OCI-LY7 (cell line): ENCODE results near the gene DPH1. TPM values are rescaled to one million over a fixed set of nuclear protein-coding genes. Genes with fewer than 3 reads are reported as not detected.

ENCODE experiments used
- BruUV-seq: library from RNA; stranded (reverse); fragments of 400-500 nt; replicated peaks from 2 replicates; lab custom pipeline; 2021; lab: Mats Ljungman, UMichigan
- CTCF ChIA-PET: fragments of 300-600 bp; sonication (Branson Sonifier 250); formaldehyde crosslinking; loops from one replicate; lab custom pipeline; 2022; ENCODE audit warnings: antibody characterized with exemption; ENCODE audit not compliant: unreplicated experiment; lab: Charles Lee
- POLR2A ChIA-PET: fragments of 300-600 bp; sonication (Branson Sonifier 250); formaldehyde crosslinking; loops from one replicate; lab custom pipeline; 2022; ENCODE audit warnings: antibody characterized with exemption; lab: Charles Lee
- DNase-seq: peaks from one replicate; pipeline ENCODE4 v3.0.0-alpha.2; 2015; ENCODE audit warnings: low spot score
- H2AFZ ChIP-seq: fragments of 200-600 bp; sonication (generic), shearing (Covaris generic); 2 replicates; pipeline ENCODE4 v1.6.1; 2014; ENCODE audit warnings: mild to moderate bottlenecking, antibody characterized with exemption, low read length, moderate library complexity
- H3K27ac ChIP-seq: fragments of 200-600 bp; sonication (generic); 2 replicates; pipeline ENCODE4 v1.5.1; 2014; ENCODE audit warnings: mixed run types, low read depth, mild to moderate bottlenecking, moderate library complexity, low read length, inconsistent platforms; ENCODE audit not compliant: poor library complexity, severe bottlenecking
- H3K36me3 ChIP-seq: fragments of 200-600 bp; sonication (generic); 2 replicates; pipeline ENCODE4 v1.6.1; 2014; ENCODE audit warnings: mild to moderate bottlenecking, antibody characterized with exemption, low read length, moderate library complexity, mixed read lengths; ENCODE audit not compliant: insufficient read depth
- H3K4me1 ChIP-seq: fragments of 200-600 bp; sonication (generic); 2 replicates; pipeline ENCODE4 v1.5.1; 2014; ENCODE audit warnings: mild to moderate bottlenecking, low read length; ENCODE audit not compliant: insufficient read depth, poor library complexity, severe bottlenecking
- H3K4me2 ChIP-seq: fragments of 200-600 bp; sonication (generic); 2 replicates; pipeline ENCODE4 v1.6.1; 2014; ENCODE audit warnings: mild to moderate bottlenecking, low read length
- H3K4me3 ChIP-seq: fragments of 200-600 bp; sonication (generic); 2 replicates; pipeline ENCODE4 v1.5.1; 2014; ENCODE audit warnings: mild to moderate bottlenecking, low read depth, low read length; ENCODE audit not compliant: poor library complexity, severe bottlenecking
- H3K79me2 ChIP-seq: fragments of 200-600 bp; sonication (generic); 2 replicates; pipeline ENCODE4 v1.6.1; 2016; ENCODE audit warnings: low read depth, mild to moderate bottlenecking, low read length, moderate library complexity, mixed read lengths; ENCODE audit not compliant: insufficient read depth
- H3K9me2 ChIP-seq: fragments of 200-600 bp; sonication (generic); 2 replicates; pipeline ENCODE4 v1.6.1; 2016; ENCODE audit warnings: mild to moderate bottlenecking, low read length, mixed read lengths; ENCODE audit not compliant: insufficient read depth
- H3K9me3 ChIP-seq: fragments of 200-600 bp; sonication (generic); 2 replicates; pipeline ENCODE4 v1.6.1; 2014; ENCODE audit warnings: mild to moderate bottlenecking, mixed run types, low read length, mixed read lengths
- H4K20me1 ChIP-seq: fragments of 200-600 bp; sonication (generic); 2 replicates; pipeline ENCODE4 v1.6.1; 2014; ENCODE audit warnings: mild to moderate bottlenecking, antibody characterized with exemption, low read length, moderate library complexity, mixed read lengths; ENCODE audit not compliant: insufficient read depth
- CTCF ChIP-seq: fragments of 200-600 bp; sonication (generic); conservative IDR thresholded peaks from 2 replicates; pipeline ENCODE4 v1.5.1; 2014; ENCODE audit warnings: mild to moderate bottlenecking, antibody characterized with exemption, low read length, moderate library complexity, mixed read lengths
- EZH2phosphoT487 ChIP-seq: fragments of 200-600 bp; sonication (generic); IDR thresholded peaks from 2 replicates; pipeline ENCODE4 v1.6.1; 2018; ENCODE audit warnings: low read depth, borderline replicate concordance, mild to moderate bottlenecking, mixed run types, antibody characterized with exemption, low read length, moderate library complexity, mixed read lengths
- intact Hi-C: fragments of 100-400 bp; cut with micrococcal nuclease; formaldehyde crosslinking; loops from one replicate; pipeline ENCODE4 v1.10.0; 2022; ENCODE audit not compliant: unreplicated experiment
- total RNA-seq, 2 experiments: library from RNA; depleted of rRNA in 1 of 2; stranded (reverse); fragments of >200 nt in 1 of 2; shearing (Covaris generic) in 1 of 2; gene quantifications; 2 replicates each; pipeline ENCODE4 v1.2.3, GENCODE V29; 2014 to 2022

The DPH1 gene
- total RNA-seq, 2 experiments from 2014 or later, result 26.5 to 35.1 TPM

- DNase-seq, result no peak
- no peaks in the 10 kb centered on the region for H3K9me2 ChIP-seq
- H3K9me3 ChIP-seq, result no peaks in the 10 kb centered on the region
- no peak overlapping the region for H2AFZ ChIP-seq
- intact Hi-C loops, result loop anchor here (2.0 kb wide), 1 partner anchor 113 kb away; no protein-coding TSS in a partner anchor
- CTCF ChIA-PET, result interaction anchor here (0.5 to 1.4 kb wide), 2 partner anchors 36 to 187 kb away, joined by 3 read pairs; no protein-coding TSS in a partner anchor
- peaks cover 34% of the 10 kb centered on the region for H3K4me1 ChIP-seq
- H3K4me3 ChIP-seq, result no peak overlapping the region
- H3K79me2 ChIP-seq, result no peaks in the 10 kb centered on the region
- H3K27ac ChIP-seq, result no peak overlapping the region
- POLR2A ChIA-PET, result no interaction called here
- BruUV-seq, result no TSS peak
- TF ChIP-seq CTCF (no peak), EZH2phosphoT487 (no peak)
- H4K20me1 ChIP-seq, result no peaks in the 10 kb centered on the region
- no peak overlapping the region for H3K4me2 ChIP-seq
- H3K36me3 ChIP-seq, result no peaks in the 10 kb centered on the region
Measured at GRCh38 chr17:2057760-2058585, 28.0 kb downstream of the DPH1 start.

DNA sequence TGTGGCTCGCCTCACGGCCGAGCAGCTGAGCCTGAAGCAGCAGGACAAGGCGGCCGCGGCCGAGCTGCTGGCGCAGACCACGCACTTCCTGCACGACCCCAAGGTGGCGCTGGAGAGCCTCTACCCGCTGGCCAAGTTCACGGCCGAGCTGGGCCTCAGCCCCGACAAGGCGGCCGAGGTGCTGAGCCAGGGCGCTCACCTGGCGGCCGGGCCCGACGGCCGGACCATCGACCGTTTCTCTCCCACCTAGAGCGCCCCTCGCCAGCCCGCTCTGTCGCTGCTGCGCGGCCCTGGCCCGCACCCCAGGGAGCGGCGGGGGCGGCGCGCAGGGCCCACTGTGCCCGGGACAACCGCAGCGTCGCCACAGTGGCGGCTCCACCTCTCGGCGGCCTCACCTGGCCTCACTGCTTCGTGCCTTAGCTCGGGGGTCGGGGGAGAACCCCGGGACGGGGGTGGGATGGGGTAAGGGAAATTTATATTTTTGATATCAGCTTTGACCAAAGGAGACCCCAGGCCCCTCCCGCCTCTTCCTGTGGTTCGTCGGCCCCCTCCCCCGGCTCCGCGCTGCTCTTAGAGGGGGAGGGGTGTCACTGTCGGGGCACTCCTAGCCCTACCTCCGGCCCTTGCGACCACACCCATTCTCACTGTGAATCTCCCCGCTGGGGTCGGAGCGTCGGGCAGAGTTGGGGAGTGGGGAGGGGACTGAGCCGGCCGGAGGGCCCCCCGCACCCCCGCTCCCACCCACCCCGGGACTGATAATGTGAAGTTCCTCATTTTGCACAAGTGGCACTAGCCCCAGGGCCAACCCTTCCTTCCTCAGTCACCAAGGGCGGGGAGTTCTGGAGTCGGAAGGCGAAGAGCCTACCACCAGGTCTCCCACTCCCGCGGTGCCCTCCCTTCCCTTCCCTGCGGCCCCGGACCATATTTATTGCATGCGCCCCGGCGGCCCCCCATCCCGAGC is 28.9 kb downstream of the DPH1 start:
- H3K79me2 ChIP-seq, result no peaks in the 10 kb centered on the region
- peaks cover 37% of the 10 kb centered on the region for H3K4me1 ChIP-seq
- ChIA-PET POLR2A (no interaction called here), CTCF (interaction anchor here (0.5 to 1.4 kb wide), 3 partner anchors 35 to 652 kb away, joined by 3 to 4 read pairs (median 3); no protein-coding TSS in a partner anchor)
- DNase-seq, result peak; percentile 57
- H2AFZ ChIP-seq, result no peak overlapping the region
- H3K4me3 ChIP-seq, result no peak overlapping the region
- TF ChIP-seq CTCF (peak; percentile 76), EZH2phosphoT487 (no peak)
- H3K9me3 ChIP-seq, result no peaks in the 10 kb centered on the region
- BruUV-seq, result no TSS peak
- H4K20me1 ChIP-seq, result no peaks in the 10 kb centered on the region
- H3K36me3 ChIP-seq, result no peaks in the 10 kb centered on the region
- intact Hi-C loops, result loop anchor here (2.0 kb wide), 1 partner anchor 112 kb away; no protein-coding TSS in a partner anchor
- no peak overlapping the region for H3K27ac ChIP-seq
- H3K9me2 ChIP-seq, result no peaks in the 10 kb centered on the region
- peak overlapping the region; percentile 45; the same call in 1 of the 2 replicates for H3K4me2 ChIP-seq
